ENCODE measurements around the gene DOC2B. TPM values are rescaled to one million over a fixed set of nuclear protein-coding genes. Genes with fewer than 3 reads are reported as not detected.

Gene DOC2B
- total RNA-seq, 1 experiment from 2014 or later = not detected

- BruUV-seq (replicated peaks) = no TSS peak
- peaks cover 1% of the 10 kb centered on the region for H3K27me3 ChIP-seq (replicated peaks; ENCODE audit: control insufficient read depth, insufficient read depth, low read length)
- intact Hi-C loops (cut with micrococcal nuclease; ENCODE audit: unreplicated experiment) = no loop called here
- Mint-ChIP-seq H3K4me1 (ENCODE audit: low read depth, unreplicated experiment) (no peaks in the 10 kb centered on the region), H3K27me3 (ENCODE audit: insufficient read depth, unreplicated experiment) (peaks cover 20% of the 10 kb centered on the region), H3K4me3 (ENCODE audit: unreplicated experiment) (no peak overlapping the region), H3K9me3 (ENCODE audit: unreplicated experiment) (no peaks in the 10 kb centered on the region), H3K36me3 (ENCODE audit: insufficient read depth, unreplicated experiment) (no peaks in the 10 kb centered on the region), H3K27ac (ENCODE audit: unreplicated experiment) (no peak overlapping the region)
- H3K4me1 ChIP-seq = peaks cover 4% of the 10 kb centered on the region; the same call in 1 of the 2 replicates
- TF ChIP-seq CTCF (IDR thresholded peaks at IDR 0.05; ENCODE audit: insufficient read depth in 1 of 2, low read depth in 1 of 2, low read length in 1 of 2, severe bottlenecking in 1 of 2, unreplicated experiment in 1 of 2) = no peak
- CTCF ChIA-PET = interaction anchor here (0.6 kb wide), 1 partner anchor 574 kb away, joined by 4 read pairs; no protein-coding TSS in a partner anchor
- H3K4me3 ChIP-seq (ENCODE audit: low read depth, low read length) = no peak overlapping the region
- H3K9me3 ChIP-seq = no peaks in the 10 kb centered on the region
- POLR2A ChIA-PET = no interaction called here
- H3K36me3 ChIP-seq (ENCODE audit: control insufficient read depth, insufficient read depth, low read length) = no peaks in the 10 kb centered on the region
- DNase-seq = no peak
Observed at GRCh38 chr17:179066-179432, 2.4 kb downstream of the DOC2B start.

DNA sequence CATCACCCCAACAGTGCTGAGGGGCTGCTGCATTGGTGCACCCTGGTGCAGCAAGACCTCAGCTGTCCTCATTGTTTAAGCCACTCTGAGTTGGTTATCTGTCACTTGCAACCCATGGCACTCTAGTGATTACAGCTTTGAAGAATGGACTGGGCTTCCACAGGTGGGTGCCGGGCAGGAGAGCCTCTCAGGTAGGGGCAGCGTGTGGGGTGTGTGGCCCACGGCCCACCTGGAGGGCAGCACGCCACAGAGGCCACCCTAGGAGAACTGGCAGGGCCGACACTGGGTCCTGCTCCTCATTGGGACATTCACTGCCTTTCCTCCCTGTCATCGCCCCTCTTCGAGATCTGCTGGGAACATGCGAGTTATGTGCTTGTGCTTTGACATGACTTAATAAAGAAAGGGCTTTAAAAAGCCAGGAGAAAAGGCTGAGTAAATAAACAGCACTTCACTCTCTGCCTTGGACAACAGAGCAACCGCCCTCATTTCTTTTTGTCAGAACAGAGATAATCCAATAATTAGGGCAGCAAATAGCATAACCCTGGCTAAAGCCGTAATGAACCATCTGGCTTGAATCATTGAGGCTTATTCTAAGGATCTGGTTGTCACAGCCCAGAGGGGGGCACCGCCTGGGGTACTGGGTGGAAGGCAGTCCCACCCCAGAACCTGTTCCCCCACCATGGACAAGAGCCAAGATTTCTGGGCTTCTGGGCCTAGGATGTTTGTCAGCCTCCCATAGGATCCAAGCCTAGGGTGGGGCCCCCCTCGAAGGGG lies 3.0 kb downstream of the DOC2B start:
- Mint-ChIP-seq H3K4me1 (ENCODE audit: low read depth, unreplicated experiment) (no peaks in the 10 kb centered on the region), H3K9me3 (ENCODE audit: unreplicated experiment) (no peaks in the 10 kb centered on the region), H3K27me3 (ENCODE audit: insufficient read depth, unreplicated experiment) (peaks cover 17% of the 10 kb centered on the region), H3K27ac (ENCODE audit: unreplicated experiment) (no peak overlapping the region), H3K4me3 (ENCODE audit: unreplicated experiment) (no peak overlapping the region), H3K36me3 (ENCODE audit: insufficient read depth, unreplicated experiment) (no peaks in the 10 kb centered on the region)
- Histone ChIP-seq H3K4me1 (peaks cover 4% of the 10 kb centered on the region; the same call in 1 of the 2 replicates), H3K4me3 (ENCODE audit: low read depth, low read length) (no peak overlapping the region), H3K27me3 (replicated peaks; ENCODE audit: control insufficient read depth, insufficient read depth, low read length) (peaks cover 1% of the 10 kb centered on the region), H3K36me3 (ENCODE audit: control insufficient read depth, insufficient read depth, low read length) (no peaks in the 10 kb centered on the region), H3K9me3 (no peaks in the 10 kb centered on the region)
- intact Hi-C loops (cut with micrococcal nuclease; ENCODE audit: unreplicated experiment) = no loop called here
- no TSS peak for BruUV-seq (replicated peaks)
- CTCF ChIA-PET = no interaction called here
- TF ChIP-seq CTCF (IDR thresholded peaks at IDR 0.05; ENCODE audit: insufficient read depth in 1 of 2, low read depth in 1 of 2, low read length in 1 of 2, severe bottlenecking in 1 of 2, unreplicated experiment in 1 of 2) = no peak
- DNase-seq = no peak
- POLR2A ChIA-PET = no interaction called here

DNA sequence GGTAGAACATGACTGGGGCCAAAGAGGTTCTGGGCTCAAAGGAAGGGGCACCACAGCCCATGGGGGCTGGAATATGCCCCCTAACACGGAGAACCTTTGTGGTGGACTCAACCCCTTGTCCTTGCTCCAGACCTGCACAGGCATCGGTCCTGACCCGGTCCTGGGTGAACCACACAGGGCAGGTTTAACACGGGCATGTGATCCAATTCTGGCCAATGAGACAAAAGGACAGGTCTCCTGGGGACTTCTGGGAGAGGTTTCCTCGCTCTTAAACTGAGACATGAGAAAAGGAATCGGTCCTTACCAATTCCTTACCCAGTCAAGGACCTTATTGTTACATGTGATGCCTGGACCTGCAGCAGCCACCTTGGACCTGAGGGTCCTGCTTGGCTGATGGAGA lies 3.7 kb downstream of the DOC2B start:
- Histone ChIP-seq H3K9me3 (no peaks in the 10 kb centered on the region), H3K36me3 (ENCODE audit: control insufficient read depth, insufficient read depth, low read length) (no peaks in the 10 kb centered on the region), H3K27me3 (replicated peaks; ENCODE audit: control insufficient read depth, insufficient read depth, low read length) (peaks cover 1% of the 10 kb centered on the region), H3K4me1 (peaks cover 4% of the 10 kb centered on the region; the same call in 1 of the 2 replicates), H3K4me3 (ENCODE audit: low read depth, low read length) (no peak overlapping the region)
- intact Hi-C loops (cut with micrococcal nuclease; ENCODE audit: unreplicated experiment) = no loop called here
- Mint-ChIP-seq H3K27me3 (ENCODE audit: insufficient read depth, unreplicated experiment) (peaks cover 12% of the 10 kb centered on the region), H3K36me3 (ENCODE audit: insufficient read depth, unreplicated experiment) (no peaks in the 10 kb centered on the region), H3K9me3 (ENCODE audit: unreplicated experiment) (no peaks in the 10 kb centered on the region), H3K4me1 (ENCODE audit: low read depth, unreplicated experiment) (no peaks in the 10 kb centered on the region), H3K27ac (ENCODE audit: unreplicated experiment) (no peak overlapping the region), H3K4me3 (ENCODE audit: unreplicated experiment) (no peak overlapping the region)
- CTCF ChIA-PET = no interaction called here
- DNase-seq = no peak
- BruUV-seq (replicated peaks) = no TSS peak
- TF ChIP-seq CTCF (IDR thresholded peaks at IDR 0.05; ENCODE audit: insufficient read depth in 1 of 2, low read depth in 1 of 2, low read length in 1 of 2, severe bottlenecking in 1 of 2, unreplicated experiment in 1 of 2) = no peak
- POLR2A ChIA-PET = no interaction called here

All from Caco-2 (cell line).